ENCODE results near the gene GNAI3.

The GNAI3 gene

GRCh38 chr1:109543283-109543987 lies 5.0 kb upstream of the GNAI3 start:
- Histone ChIP-seq H3K4me3 (no peak overlapping the region), H3K27ac (no peak overlapping the region), H3K4me2 (no peak overlapping the region), H3K27me3 (no peaks in the 10 kb centered on the region), H3K4me1 (peaks cover 24% of the 10 kb centered on the region), H4K20me1 (no peaks in the 10 kb centered on the region), H3K9ac (no peak overlapping the region), H3K9me3 (no peaks in the 10 kb centered on the region), H3K36me3 (no peaks in the 10 kb centered on the region)
- no peak for TF ChIP-seq Cebpa-rat (IDR thresholded peaks at IDR 0.05)

DNA sequence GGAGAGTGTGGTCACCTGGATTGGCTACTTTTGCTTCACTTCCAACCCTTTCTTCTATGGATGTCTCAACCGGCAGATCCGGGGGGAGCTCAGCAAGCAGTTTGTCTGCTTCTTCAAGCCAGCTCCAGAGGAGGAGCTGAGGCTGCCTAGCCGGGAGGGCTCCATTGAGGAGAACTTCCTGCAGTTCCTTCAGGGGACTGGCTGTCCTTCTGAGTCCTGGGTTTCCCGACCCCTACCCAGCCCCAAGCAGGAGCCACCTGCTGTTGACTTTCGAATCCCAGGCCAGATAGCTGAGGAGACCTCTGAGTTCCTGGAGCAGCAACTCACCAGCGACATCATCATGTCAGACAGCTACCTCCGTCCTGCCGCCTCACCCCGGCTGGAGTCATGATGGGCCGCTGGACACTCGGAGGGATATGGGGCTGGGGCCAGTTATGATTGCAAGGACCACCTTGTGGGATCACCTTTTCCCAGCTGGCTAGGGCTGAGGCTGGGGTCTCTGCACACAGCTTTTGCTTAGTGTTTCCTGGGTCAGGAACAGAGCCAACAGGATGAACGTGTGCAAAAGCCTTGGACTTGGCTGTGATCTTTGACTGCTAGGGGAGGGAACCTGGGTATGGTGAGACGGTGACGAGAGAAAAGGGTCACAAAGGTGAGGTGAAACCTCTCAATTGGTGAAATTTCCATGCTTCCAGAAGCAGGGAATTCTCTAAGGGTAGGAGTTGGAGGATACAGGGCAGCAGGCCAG lies 4.3 kb upstream of the GNAI3 start:
- Histone ChIP-seq H3K4me2 (no peak overlapping the region), H3K4me3 (no peak overlapping the region), H3K36me3 (no peaks in the 10 kb centered on the region), H3K27me3 (no peaks in the 10 kb centered on the region), H3K9me3 (no peaks in the 10 kb centered on the region), H3K4me1 (peaks cover 25% of the 10 kb centered on the region), H3K9ac (no peak overlapping the region), H3K27ac (no peak overlapping the region), H4K20me1 (peaks cover 4% of the 10 kb centered on the region)
- TF ChIP-seq Cebpa-rat (IDR thresholded peaks at IDR 0.05) = no peak

DNA sequence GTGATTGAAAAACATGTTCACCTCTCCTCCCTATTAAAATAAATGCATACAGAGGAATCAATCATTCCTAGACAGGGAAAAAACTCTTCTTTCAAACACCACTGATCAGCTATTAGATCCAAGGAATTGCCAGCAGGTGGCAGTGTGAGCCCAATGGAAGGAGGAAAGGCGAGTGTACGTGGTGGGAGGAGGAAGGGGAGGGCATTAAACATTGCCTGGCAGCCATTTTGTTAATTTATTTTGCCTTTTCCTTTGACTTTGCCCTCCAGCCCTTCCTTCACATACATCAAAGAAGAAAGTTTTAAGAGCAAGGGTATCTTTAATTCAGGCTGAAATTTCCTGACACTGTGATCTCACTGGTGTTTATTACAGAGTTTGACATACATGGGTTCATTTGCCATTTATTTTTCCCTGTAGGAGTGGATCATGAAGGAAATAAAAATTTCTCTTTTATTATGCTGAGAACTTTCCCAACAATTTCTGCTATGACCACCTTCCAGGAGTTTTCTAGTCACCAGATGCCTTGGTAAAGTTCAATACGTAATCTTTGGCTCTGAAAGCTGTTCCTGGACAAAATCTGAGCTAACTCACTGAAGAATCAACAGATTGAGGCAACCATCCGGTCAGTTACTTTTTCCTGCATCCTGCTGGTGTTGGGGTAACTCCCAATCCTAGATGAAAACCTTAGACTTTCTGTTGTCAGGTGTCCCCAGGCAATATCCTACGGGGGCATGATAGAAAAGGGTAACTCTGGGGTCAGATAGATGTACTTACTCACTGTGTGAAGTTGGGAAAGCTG lies 1.9 kb upstream of the GNAI3 start:
- TF ChIP-seq Cebpa-rat (IDR thresholded peaks at IDR 0.05) = no peak
- Histone ChIP-seq H3K27me3 (no peaks in the 10 kb centered on the region), H3K36me3 (no peaks in the 10 kb centered on the region), H3K4me3 (peak overlapping the region; percentile 89), H3K4me2 (peak overlapping the region; percentile 95), H3K4me1 (peaks cover 32% of the 10 kb centered on the region), H3K27ac (peak overlapping the region; percentile 95), H3K9me3 (no peaks in the 10 kb centered on the region), H3K9ac (peak overlapping the region; percentile 92), H4K20me1 (peaks cover 27% of the 10 kb centered on the region)

DNA sequence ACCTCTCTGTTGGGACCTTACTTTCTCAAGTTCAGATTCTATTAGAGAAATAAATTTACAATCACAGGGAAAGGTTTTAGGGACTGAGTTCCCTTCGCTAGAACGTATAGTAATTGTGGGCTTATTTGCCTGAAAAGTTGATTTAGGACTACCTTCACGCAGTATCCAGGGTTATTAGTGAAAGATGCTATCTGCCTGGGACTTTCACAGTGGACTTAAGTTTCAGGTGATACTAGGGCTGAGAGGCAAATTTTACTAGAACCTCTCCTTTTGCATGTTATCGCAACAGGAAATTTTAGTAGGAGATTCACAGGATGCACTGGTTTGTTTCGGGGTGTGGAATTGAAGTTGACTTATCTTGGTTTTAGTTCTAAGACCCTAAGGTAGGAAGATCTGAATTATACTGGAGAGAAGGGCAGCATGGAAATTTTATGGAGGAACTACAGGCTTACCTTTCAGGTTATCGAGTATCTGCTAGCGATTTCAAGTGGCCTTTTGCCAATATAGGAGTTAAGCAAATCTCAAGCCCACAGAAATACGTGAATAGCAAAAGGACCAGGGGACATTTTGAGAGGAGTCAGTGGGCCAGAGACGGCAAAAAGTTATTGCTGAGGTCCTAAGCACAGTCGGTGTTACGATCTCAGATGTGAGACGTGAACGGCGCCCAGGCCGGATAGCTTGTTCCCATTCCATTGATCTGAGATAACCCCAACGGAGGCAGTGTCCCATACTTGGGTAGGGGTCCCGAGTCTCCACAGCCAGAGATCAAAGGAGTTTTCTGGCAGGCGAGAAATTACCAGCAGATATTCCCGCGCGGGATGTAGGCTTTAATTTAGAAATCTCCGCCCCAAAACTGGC lies 723 bp upstream of the GNAI3 start:
- peak overlapping the region; percentile 92 for H3K9ac ChIP-seq
- 0 out of 2 replicates have a peak, but pooled peaks cover 5% of the 10 kb centered on the region for H3K36me3 ChIP-seq
- H4K20me1 ChIP-seq = peaks cover 39% of the 10 kb centered on the region
- H3K4me3 ChIP-seq = peak overlapping the region; percentile 89
- H3K27ac ChIP-seq = peak overlapping the region; percentile 95
- H3K27me3 ChIP-seq = no peaks in the 10 kb centered on the region
- H3K4me1 ChIP-seq = peaks cover 32% of the 10 kb centered on the region
- TF ChIP-seq Cebpa-rat (IDR thresholded peaks at IDR 0.05) = no peak
- H3K4me2 ChIP-seq = peak overlapping the region; percentile 95
- H3K9me3 ChIP-seq = no peaks in the 10 kb centered on the region

DNA sequence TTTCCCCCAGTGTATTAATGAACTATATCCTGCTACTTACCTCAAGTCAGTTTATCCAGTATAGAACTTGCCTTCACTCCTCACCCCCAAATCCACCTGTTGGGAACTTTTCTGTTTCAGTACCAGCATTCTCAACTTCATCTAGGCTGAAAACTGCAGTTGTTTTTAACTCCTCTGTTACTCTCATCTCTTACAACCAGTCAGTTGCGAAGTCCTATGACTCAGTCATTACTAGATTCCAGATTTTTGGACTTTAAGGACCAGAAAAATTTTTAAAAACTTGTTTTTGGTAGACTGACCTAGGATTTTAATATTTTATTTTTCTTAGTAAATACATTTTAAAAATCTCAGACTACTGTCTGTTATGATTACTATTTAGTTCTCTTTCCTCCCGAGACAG lies 8.1 kb downstream of the GNAI3 start:
- H3K27ac ChIP-seq = no peak overlapping the region
- H3K27me3 ChIP-seq = no peaks in the 10 kb centered on the region
- peaks cover 22% of the 10 kb centered on the region for H3K4me1 ChIP-seq
- H3K36me3 ChIP-seq = peaks cover 21% of the 10 kb centered on the region
- peaks cover 9% of the 10 kb centered on the region; the same call in 1 of the 2 replicates for H3K9me3 ChIP-seq
- H4K20me1 ChIP-seq = peaks cover 98% of the 10 kb centered on the region
- H3K4me3 ChIP-seq = no peak overlapping the region
- no peak overlapping the region for H3K9ac ChIP-seq
- H3K4me2 ChIP-seq = peak overlapping the region; percentile 53
- TF ChIP-seq Cebpa-rat (IDR thresholded peaks at IDR 0.05) = no peak

DNA sequence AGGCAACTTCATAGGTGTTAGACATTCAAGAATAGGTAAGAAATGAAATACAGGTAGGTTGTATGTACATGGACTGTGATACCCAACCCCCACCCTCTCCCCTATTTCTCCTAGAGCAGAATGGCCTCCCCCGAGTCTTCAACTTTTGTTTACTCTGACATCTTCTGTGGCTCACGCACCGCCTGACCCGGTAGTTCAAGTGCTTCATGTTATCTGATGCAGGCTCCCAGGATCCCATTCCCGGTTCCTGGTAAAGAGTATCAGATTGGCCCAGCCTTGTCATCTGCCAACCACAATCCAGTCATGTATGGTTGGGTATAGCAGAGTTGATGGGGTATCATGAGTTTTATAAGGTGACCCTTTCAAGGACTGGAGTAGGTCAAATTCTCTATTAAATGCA lies 9.1 kb downstream of the GNAI3 start:
- H3K4me2 ChIP-seq = no peak overlapping the region
- H3K27me3 ChIP-seq = no peaks in the 10 kb centered on the region
- TF ChIP-seq Cebpa-rat (IDR thresholded peaks at IDR 0.05) = no peak
- no peak overlapping the region for H3K4me3 ChIP-seq
- peaks cover 16% of the 10 kb centered on the region for H3K36me3 ChIP-seq
- peaks cover 98% of the 10 kb centered on the region for H4K20me1 ChIP-seq
- H3K9me3 ChIP-seq = peaks cover 9% of the 10 kb centered on the region; the same call in 1 of the 2 replicates
- H3K4me1 ChIP-seq = peaks cover 27% of the 10 kb centered on the region
- no peak overlapping the region for H3K27ac ChIP-seq
- no peak overlapping the region for H3K9ac ChIP-seq

DNA sequence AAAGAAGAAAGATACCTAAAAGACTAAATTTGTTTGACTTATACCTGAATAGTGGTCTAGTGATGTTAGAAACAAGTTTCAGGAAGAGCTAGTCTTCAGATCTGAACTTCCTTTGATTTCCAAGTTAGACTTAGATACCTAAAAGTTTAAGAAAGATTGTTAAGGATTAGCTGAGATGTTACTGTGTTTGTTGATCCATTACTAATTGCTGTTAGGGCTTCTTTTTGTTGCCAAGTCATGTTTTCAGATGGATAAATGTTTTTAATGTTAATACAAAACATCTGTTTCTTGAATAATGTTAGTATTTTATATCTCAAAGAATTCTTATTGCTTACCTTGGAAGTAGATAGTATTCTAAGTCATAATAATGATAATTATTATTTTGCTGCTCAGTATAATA lies 11.6 kb downstream of the GNAI3 start:
- Histone ChIP-seq H3K9ac (no peak overlapping the region), H3K4me1 (peaks cover 38% of the 10 kb centered on the region), H3K4me2 (no peak overlapping the region), H3K27me3 (no peaks in the 10 kb centered on the region), H3K9me3 (no peaks in the 10 kb centered on the region), H3K36me3 (peaks cover 4% of the 10 kb centered on the region; the same call in 1 of the 2 replicates), H4K20me1 (peaks cover 100% of the 10 kb centered on the region), H3K27ac (no peak overlapping the region), H3K4me3 (no peak overlapping the region)
- no peak for TF ChIP-seq Cebpa-rat (IDR thresholded peaks at IDR 0.05)

DNA sequence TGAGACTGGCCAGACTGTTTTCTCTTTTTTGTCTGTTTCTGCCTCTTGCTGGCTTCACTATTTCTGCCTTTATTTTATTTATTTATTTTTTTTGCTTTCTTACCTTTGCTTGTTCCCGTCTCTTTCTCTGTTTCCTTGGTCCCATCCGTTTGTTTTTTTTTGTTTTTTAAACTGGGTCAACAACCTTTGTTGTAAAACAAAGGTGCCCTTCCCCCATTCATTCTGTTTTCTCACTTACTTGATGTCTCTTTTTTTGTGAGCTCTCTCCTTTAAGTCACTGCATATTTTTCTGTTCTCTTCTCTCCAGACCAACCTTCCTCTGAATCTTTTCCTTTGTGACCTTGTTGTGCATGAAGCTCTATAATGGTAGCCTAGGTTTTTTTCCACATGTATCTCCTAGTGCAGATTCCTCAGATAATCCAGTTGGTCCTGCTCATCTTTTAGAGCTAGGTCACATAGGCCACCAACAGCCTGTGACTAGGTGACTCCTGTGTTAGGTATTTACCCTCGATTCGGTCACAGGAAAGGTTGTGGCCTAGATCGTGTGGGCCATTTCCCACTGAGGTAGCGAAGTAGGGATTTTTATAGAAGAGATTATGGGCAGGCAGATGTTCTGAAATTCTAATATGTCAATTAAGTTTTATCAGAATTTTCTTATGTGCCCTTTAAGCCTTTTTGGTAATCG lies 15.9 kb downstream of the GNAI3 start:
- no peak overlapping the region for H3K27ac ChIP-seq
- H3K9me3 ChIP-seq = no peaks in the 10 kb centered on the region
- no peak overlapping the region for H3K4me3 ChIP-seq
- no peaks in the 10 kb centered on the region for H3K27me3 ChIP-seq
- no peak overlapping the region for H3K4me2 ChIP-seq
- H3K9ac ChIP-seq = no peak overlapping the region
- no peaks in the 10 kb centered on the region for H3K36me3 ChIP-seq
- H3K4me1 ChIP-seq = peaks cover 34% of the 10 kb centered on the region
- no peak for TF ChIP-seq Cebpa-rat (IDR thresholded peaks at IDR 0.05)
- H4K20me1 ChIP-seq = peaks cover 100% of the 10 kb centered on the region
